Lung (tissue), 12 donors: ENCODE measurements around the gene PCBP3. TPM values are rescaled to one million over a fixed set of nuclear protein-coding genes. Genes with fewer than 3 reads are reported as not detected.

Experiments used
- ATAC-seq: fragments of 200-7000 bp; cut with Tn5 transposase; one replicate; pipeline ENCODE4 v1.9.1; 2020; ENCODE audit warnings: moderate number of reproducible peaks; ENCODE audit not compliant: insufficient read depth, low FRiP score
- DNase-seq, 3 donors: peaks; one replicate each; pipeline ENCODE4 v3.0.0-alpha.2; 2013 to 2017
- H3K27ac ChIP-seq, 2 donors: one replicate each; pipeline ENCODE4 v1.5.1; 2013; ENCODE audit warnings: mild to moderate bottlenecking in 2 of 2, moderate library complexity in 2 of 2, control low read depth in 1 of 2, inconsistent platforms in 1 of 2, low read depth in 1 of 2, low read length in 1 of 2
- H3K27me3 ChIP-seq, 3 donors: one replicate each; pipeline ENCODE4 v1.5.1; 2013; ENCODE audit warnings: low read length in 2 of 3; ENCODE audit not compliant: control insufficient read depth in 3 of 3, insufficient read depth in 3 of 3
- H3K36me3 ChIP-seq, 4 donors: one replicate each; pipeline ENCODE4 v1.5.1; 2013; ENCODE audit warnings: low read length in 4 of 4, mild to moderate bottlenecking in 1 of 4, moderate library complexity in 1 of 4; ENCODE audit not compliant: control insufficient read depth in 4 of 4, insufficient read depth in 4 of 4
- H3K4me1 ChIP-seq, 5 donors: one replicate each; pipeline ENCODE4 v1.5.1; 2013; ENCODE audit warnings: low read length in 5 of 5, mild to moderate bottlenecking in 2 of 5, moderate library complexity in 1 of 5; ENCODE audit not compliant: control insufficient read depth in 5 of 5, insufficient read depth in 5 of 5
- H3K4me3 ChIP-seq: one replicate; pipeline ENCODE4 v1.5.1; 2013; ENCODE audit warnings: mild to moderate bottlenecking, control low read depth, moderate library complexity
- H3K9ac ChIP-seq, 2 donors: one replicate each; pipeline ENCODE4 v1.5.1; 2013; ENCODE audit warnings: low read length in 2 of 2, control low read depth in 1 of 2; ENCODE audit not compliant: insufficient read depth in 1 of 2
- H3K9me3 ChIP-seq, 4 donors: one replicate each; pipeline ENCODE4 v1.5.1; 2013; ENCODE audit warnings: low read length in 3 of 4, mild to moderate bottlenecking in 1 of 4, moderate library complexity in 1 of 4; ENCODE audit not compliant: control insufficient read depth in 4 of 4, insufficient read depth in 3 of 4
- CTCF ChIP-seq: IDR thresholded peaks from 2 replicates; pipeline ENCODE4 v1.5.1; 2012; ENCODE audit warnings: mild to moderate bottlenecking; ENCODE audit errors: control extremely low read depth, extremely low read depth
- WGBS, 2 donors: extraction: QIAGEN DNeasy Blood & Tissue Kit; methylation state at CpG; one replicate each; pipeline ENCODE4 v1.1.7; 2013; 5-methylcytosine and 5-hydroxymethylcytosine counted together
- polyA plus RNA-seq, 2 donors: library from polyadenylated mRNA; stranded (reverse); fragments of 200-250 nt; gene quantifications; one replicate each; pipeline ENCODE4 v1.2.1, GENCODE V29; 2013
- total RNA-seq, 2 donors: library from RNA; depleted of rRNA in 1 of 2; stranded (reverse); fragments of >200 nt in 1 of 2; gene quantifications; one replicate each; pipeline ENCODE4 v1.2.1, GENCODE V29; 2014 to 2021
- donor health status: control.
- donor health status: control.
- donor health status: Bipolar disorder and iron deficiency.
- donor health status: healthy.
- donor health status: DM: yes; HTN: yes; CAD: no.

PCBP3 gene
- total and polyA plus RNA-seq, 4 donors, result 1.6 to 8.2 (median 3.1) TPM

DNA sequence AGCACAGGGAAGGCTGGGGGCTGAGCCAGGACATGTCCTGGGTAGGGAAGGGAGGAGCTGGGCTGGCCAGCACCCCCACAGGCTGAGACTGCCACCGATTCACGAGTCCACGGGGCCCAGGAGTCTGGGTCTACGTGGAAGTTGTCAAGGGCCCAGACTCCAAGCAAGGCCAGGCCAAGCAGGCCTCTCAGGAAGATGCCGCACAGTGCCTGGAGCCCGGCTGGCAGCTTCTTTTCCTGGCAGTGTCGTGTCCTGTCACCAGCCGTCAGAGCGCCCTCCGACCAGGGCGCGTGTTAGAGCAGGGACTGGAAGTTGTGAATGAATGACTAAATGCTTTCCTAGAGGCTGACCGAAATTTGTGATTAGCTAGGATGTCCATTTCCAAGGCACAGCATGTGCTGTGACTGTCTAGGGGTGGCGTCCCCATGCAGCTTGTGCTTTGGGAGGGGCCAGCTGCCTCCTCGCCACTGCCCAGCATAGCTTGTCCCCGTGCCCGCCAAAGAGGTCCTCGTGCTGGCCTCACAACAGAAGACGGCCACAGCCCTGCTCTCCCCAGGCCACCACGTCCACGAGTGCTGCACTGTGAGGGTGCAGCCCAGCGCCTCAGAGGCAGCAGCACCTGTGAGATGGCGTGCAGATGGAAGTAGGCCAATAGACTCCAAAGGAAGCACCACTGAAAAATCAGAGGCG, 190.6 kb downstream of the PCBP3 start:
- Histone ChIP-seq H3K27ac (no peak overlapping the region), H3K4me1 (peaks cover 0 to 15% (median 3%) of the 10 kb centered on the region in 5 donors), H3K36me3 (no peaks in the 10 kb centered on the region), H3K9me3 (no peaks in the 10 kb centered on the region), H3K9ac (no peak overlapping the region), H3K27me3 (peaks cover 0 to 4% (median 0%) of the 10 kb centered on the region in 3 donors), H3K4me3 (no peak overlapping the region)
- DNase-seq, result no peak
- 90 to 96% methylated on average over 22 to 24 of the region's 24 CpGs for WGBS, 2 donors
- ATAC-seq, result no peak
- no peak for TF ChIP-seq CTCF

DNA sequence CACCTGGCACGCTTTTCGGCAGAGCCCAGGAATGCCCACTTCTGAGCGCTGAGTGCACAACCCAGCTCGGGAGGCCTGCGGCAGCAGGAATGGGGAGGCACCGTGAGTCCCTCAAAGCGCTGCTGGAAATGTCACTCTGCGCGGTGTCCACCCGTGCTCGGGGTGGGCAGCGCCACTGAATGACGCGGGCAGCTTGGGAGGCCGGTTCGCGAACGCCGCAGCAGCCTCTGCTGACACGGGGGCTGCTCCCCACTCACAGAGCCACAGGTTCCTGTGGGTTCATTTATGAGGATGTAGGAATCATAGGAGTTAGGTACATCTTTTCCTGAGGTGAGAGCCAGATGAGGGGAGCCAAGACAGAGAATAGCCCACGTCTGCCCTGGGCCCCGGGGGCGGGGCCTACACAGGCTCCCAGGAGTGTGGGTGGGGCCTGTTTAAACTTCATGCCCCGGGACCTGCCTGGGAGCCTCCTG, 191.3 kb downstream of the PCBP3 start:
- H3K27me3 ChIP-seq, result peaks cover 0 to 4% (median 0%) of the 10 kb centered on the region in 3 donors
- DNase-seq (no peak), ATAC-seq (no peak)
- no peak overlapping the region for H3K9ac ChIP-seq
- no peak for TF ChIP-seq CTCF
- H3K9me3 ChIP-seq, result no peaks in the 10 kb centered on the region
- no peak overlapping the region for H3K27ac ChIP-seq
- WGBS, 2 donors, result 86 to 93% methylated on average over 24 of the region's 24 CpGs
- peaks cover 0 to 15% (median 1%) of the 10 kb centered on the region in 5 donors for H3K4me1 ChIP-seq
- H3K36me3 ChIP-seq, result no peaks in the 10 kb centered on the region
- H3K4me3 ChIP-seq, result no peak overlapping the region

DNA sequence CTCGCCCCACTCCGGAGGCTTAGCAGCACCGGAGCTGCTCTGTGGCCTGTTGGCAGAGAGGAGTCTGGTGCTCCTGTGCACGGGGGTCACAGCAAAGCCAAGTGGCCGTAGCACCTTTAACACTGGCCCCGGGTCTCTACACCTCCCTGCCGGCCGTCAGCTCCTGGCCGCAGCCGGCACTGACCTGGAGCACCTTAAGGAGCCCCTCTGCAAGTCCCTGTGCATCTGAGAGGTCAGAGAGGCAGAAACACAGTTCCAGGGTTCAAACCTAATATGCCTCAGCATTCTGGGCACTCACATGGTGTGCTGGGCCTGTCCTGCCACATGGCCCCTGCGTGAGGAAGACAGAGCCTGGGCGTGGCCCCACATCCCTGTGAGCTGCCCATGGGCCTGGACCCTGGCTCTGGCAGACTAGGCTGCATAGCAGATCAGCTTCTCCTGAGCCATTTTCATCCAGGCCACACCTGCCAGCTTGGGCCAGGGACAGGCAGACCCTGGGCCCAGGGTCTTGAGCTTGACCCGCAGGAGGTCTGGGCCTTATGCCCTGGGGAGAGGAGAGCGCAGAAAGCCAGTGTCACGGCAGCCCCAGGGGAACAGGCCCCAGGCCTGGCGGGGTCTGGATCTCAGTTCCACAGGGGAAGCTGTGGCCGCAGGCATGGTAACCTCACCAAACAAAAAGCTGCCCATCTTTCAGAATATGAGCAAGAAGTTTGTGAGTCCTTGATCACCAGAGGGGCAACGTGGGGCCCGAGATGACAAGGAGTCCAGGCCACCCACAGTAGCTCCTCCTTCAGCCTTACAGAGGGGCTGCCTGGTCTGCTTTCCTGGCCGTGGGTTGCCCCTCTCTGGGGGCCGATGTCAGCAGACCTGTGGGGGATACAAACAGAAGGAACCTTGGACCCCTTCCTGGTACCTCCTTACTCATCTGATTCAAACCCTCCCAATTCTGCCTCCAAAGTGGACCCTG, 192.1 kb downstream of the PCBP3 start:
- 89 to 92% methylated on average over 21 of the region's 21 CpGs for WGBS, 2 donors
- Histone ChIP-seq H3K9me3 (peaks cover 0 to 3% (median under 1%) of the 10 kb centered on the region in 4 donors), H3K27me3 (peaks cover 0 to 4% (median 0%) of the 10 kb centered on the region in 3 donors), H3K27ac (no peak overlapping the region), H3K36me3 (no peaks in the 10 kb centered on the region), H3K4me1 (peaks cover 0 to 15% (median 0%) of the 10 kb centered on the region in 5 donors), H3K9ac (peak overlapping the region in 1 of 2 donors; percentile 34), H3K4me3 (no peak overlapping the region)
- ATAC-seq (no peak), DNase-seq (no peak)
- no peak for TF ChIP-seq CTCF
